GM18868 (cell line): ENCODE measurements around the gene KXD1.
"Not testable (repeated sequence)": the region's sequence is repeated elsewhere in the genome, so short reads cannot be mapped to it uniquely, and the experiment has no call there.

Experiments
- ATAC-seq: cut with Tn5 transposase; IDR thresholded peaks from one replicate; pipeline ENCODE4 v1.9.1; 2021; ENCODE audit warnings: mild to moderate bottlenecking, moderate library complexity; ENCODE audit not compliant: unreplicated experiment

Gene KXD1

GRCh38 chr19:18557411-18558201, at the start of gene KXD1:
Gene KXD1, plus strand, starts transcription at chr19:18557870. Its CDS starts 4,187 bp downstream, at chr19:18562057.
- ATAC-seq, result peak; percentile 90

GRCh38 chr19:18508585-18508984, 49.1 kb upstream of the KXD1 start:
- no peak for ATAC-seq

GRCh38 chr19:18510216-18510615, 47.5 kb upstream of the KXD1 start:
- no peak for ATAC-seq

- ATAC-seq, result no peak
Observed at GRCh38 chr19:18513868-18514267, 43.8 kb upstream of the KXD1 start.

GRCh38 chr19:18514800-18515682, 42.6 kb upstream of the KXD1 start:
- ATAC-seq, result no peak

GRCh38 chr19:18515959-18516358, 41.7 kb upstream of the KXD1 start:
- no peak for ATAC-seq

- ATAC-seq, result no peak
Observed at GRCh38 chr19:18517606-18518005, 40.1 kb upstream of the KXD1 start.

GRCh38 chr19:18518639-18519038, 39.0 kb upstream of the KXD1 start:
- no peak for ATAC-seq

- ATAC-seq, result no peak
Observed at GRCh38 chr19:18519962-18520847, 37.5 kb upstream of the KXD1 start.

- ATAC-seq, result no peak
Observed at GRCh38 chr19:18520848-18521691, 36.6 kb upstream of the KXD1 start.

GRCh38 chr19:18521692-18522123, 36.0 kb upstream of the KXD1 start, which contains the start of gene ELL:
Gene ELL, minus strand, starts transcription at chr19:18522070. Its CDS starts 15 bp downstream, at chr19:18522055.
- ATAC-seq, result no peak

GRCh38 chr19:18522124-18522861, 35.4 kb upstream of the KXD1 start:
- ATAC-seq, result peak; percentile 87

- ATAC-seq, result not testable (repeated sequence)
Observed at GRCh38 chr19:18522862-18523440, 34.7 kb upstream of the KXD1 start.

GRCh38 chr19:18523841-18524240, 33.8 kb upstream of the KXD1 start:
- ATAC-seq, result no peak

GRCh38 chr19:18526316-18526715, 31.4 kb upstream of the KXD1 start:
- ATAC-seq, result no peak

- no peak for ATAC-seq
Observed at GRCh38 chr19:18529782-18530181, 27.9 kb upstream of the KXD1 start.

GRCh38 chr19:18531485-18531884, 26.2 kb upstream of the KXD1 start:
- ATAC-seq, result no peak

GRCh38 chr19:18532168-18532890, 25.3 kb upstream of the KXD1 start:
- ATAC-seq, result no peak
